HG03025 (cell line): ENCODE results near the gene GABRG3.
"Not testable (repeated sequence)": the region's sequence is repeated elsewhere in the genome, so short reads cannot be mapped to it uniquely, and the experiment has no call there.

ENCODE experiments used
- ATAC-seq: cut with Tn5 transposase; IDR thresholded peaks from one replicate; pipeline ENCODE4 v1.9.1; 2021; ENCODE audit warnings: mild to moderate bottlenecking, moderate library complexity; ENCODE audit not compliant: unreplicated experiment, low FRiP score

Gene GABRG3

GRCh38 chr15:26985050-26985449 lies 14.1 kb downstream of the GABRG3 start:
- ATAC-seq, result no peak

GRCh38 chr15:26996250-26996649 lies 25.3 kb downstream of the GABRG3 start:
- ATAC-seq, result no peak

GRCh38 chr15:27003003-27003402 lies 32.0 kb downstream of the GABRG3 start:
- ATAC-seq, result not testable (repeated sequence)

GRCh38 chr15:27004226-27004625 lies 33.2 kb downstream of the GABRG3 start:
- ATAC-seq, result not testable (repeated sequence)

GRCh38 chr15:27017168-27017809 lies 46.3 kb downstream of the GABRG3 start:
- peak; percentile 53 for ATAC-seq

- ATAC-seq, result no peak
These were observed 48.7 kb downstream of the GABRG3 start for GRCh38 chr15:27019687-27020086.

DNA sequence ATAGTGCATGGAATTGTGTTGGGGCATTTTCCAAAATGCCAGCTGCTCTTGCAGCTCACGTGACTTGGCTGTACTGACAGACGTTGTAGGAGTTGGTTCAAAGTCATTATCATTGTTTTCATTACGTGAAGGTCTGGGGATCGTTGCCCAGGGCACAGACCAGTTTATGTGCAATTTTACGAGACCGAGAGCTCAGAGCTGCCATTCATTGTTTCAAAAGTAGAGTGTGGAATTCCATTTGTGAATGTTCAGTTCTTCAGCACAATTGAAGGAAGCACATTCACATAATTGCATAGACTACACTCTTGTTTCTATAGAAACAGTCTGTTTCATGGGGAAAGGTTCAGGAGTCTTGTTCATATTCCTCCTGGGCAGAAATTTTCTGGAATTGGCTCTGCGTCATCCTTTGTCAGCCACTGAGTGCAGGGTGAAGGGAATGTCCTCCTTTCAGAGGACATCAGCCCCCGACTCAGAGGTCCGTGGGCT lies 54.5 kb downstream of the GABRG3 start:
- ATAC-seq, result no peak

DNA sequence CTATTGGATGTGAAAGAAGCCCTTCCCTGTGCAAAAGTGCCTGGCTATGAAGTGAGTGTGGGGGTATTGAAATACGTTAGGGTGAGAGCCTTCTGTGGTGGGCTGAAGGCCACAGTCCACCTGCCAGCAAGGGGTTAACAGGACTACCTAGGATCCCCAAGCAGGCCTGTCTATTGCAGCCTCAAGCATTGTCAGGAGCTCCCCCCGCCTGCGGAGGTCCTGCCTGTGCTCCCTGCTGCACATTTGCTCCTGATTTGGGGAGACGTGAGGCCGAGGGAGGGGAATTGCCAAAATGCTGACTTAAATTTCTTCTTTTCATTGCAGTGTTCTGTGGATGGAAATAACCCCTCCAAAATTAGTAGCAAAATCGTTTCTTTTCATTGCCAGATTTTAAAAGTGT lies 56.2 kb downstream of the GABRG3 start:
- ATAC-seq, result no peak

- ATAC-seq, result no peak
These were observed 58.0 kb downstream of the GABRG3 start for GRCh38 chr15:27028858-27029477.

DNA sequence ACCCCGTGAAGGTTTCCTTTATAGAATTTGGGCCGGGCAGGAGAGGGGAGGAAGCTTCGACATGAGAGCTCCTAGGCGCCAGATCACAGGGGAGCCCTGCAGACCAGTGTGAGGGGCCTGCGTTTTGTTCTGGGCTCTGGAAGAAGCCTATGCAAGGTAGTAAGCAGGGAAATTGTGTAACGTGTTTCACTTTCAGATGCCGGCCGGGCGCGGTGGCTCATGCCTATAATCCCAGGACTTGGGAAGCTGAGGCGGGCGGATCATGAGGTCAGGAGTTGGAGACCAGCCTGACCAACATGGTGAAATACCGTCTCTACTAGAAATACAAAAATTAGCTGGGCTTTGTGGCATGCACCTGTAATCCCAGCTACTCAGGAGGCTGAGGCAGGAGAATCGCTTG lies 65.2 kb downstream of the GABRG3 start:
- no peak for ATAC-seq

DNA sequence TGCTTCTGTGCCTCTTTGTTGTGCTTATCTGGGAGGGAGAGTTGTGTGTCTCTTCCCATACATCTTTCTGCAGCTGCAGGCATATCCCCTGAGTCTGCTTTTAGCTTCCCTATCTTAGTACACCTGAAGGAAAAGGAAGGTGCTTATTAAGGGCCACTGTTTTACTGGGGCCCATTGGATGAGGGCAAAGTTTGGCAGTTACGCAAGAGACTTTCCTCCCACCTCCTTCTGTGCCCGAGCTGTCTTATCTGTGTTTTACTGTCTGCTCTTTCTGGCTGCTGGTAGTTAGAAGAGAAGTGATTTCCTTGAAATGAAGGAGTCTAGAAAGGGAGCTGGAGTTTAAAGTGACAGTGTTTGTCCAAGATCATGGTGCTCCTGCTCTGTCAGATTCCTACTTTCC lies 66.5 kb downstream of the GABRG3 start:
- no peak for ATAC-seq

DNA sequence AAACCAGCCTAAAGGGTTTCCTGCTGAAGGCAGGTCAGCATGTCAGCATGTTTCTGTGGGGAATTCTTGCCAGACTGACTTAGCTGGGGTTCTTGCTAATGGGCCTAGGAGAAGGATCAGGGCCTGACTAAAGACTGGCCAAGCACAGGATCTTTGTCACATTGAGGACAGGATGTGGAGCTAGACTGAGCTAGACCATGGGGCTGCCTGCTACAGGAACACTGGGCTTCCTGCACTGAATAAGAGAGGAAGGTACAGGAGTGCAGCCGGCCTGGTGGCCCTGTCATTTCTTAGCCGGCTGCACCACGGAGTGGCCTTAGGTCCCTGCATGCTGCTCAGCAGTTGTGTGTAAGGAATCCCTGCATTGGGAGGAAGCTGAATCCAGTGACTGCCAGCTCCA lies 68.2 kb downstream of the GABRG3 start:
- no peak for ATAC-seq

GRCh38 chr15:27042230-27042629 lies 71.2 kb downstream of the GABRG3 start:
- no peak for ATAC-seq

DNA sequence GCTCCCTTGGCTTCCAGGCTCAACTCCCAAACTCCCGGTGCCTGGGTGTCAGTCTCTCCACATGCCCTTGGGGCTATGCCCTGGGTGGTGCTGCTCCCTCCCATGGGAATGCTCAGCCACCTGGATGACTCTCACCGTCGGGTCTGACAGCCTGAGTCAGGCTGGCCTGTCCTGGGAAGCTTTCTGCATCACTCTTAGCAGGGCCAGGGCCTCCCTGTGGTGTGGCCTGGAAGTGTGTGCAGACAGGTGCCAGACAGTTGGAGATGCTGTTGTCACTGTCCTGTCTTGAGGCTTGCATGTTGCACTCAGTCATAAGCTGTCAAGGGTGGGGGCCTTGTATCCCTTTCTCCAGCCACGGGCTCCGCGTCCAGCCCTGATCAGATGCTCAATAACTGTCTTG lies 71.7 kb downstream of the GABRG3 start:
- no peak for ATAC-seq

- ATAC-seq, result no peak
These were observed 72.8 kb downstream of the GABRG3 start for GRCh38 chr15:27043770-27044169.

DNA sequence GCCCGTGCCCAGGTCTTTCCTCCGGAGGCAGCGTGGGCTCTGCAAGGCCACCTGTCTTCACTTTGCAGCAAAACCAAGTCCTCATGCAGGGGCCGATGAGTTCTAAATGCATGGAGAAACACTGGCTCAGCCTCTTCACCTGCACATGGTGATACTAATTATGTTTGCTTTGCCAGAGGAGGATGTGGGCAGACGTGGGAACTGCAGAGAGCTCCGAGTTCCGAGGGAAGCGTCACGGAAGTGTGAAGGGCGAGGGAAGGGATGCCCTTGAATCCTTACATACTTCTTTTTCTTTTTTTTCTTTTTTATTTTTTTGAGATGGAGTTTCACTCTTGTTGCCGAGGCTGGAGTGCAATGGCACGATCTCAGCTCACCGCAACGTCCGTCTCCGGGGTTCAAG lies 74.8 kb downstream of the GABRG3 start:
- ATAC-seq, result no peak

DNA sequence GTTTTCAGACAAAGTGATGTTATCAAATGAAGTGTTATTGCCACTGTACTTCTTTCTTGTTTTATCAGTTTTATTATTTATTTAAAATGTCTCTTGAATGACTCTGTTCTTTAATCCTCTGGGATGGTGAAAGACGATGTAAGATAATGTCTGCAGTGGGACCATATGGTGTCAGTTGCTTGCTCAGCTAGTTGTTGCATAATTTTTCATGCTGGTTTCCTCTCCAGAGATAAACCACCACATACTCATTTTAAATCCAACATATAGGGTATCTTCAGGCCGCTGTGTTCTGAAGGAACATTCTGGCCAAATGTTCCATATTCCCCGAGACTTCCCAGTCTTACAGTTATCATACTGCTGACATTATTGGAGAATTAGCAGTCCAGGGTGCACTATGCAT lies 75.9 kb downstream of the GABRG3 start:
- ATAC-seq, result no peak

DNA sequence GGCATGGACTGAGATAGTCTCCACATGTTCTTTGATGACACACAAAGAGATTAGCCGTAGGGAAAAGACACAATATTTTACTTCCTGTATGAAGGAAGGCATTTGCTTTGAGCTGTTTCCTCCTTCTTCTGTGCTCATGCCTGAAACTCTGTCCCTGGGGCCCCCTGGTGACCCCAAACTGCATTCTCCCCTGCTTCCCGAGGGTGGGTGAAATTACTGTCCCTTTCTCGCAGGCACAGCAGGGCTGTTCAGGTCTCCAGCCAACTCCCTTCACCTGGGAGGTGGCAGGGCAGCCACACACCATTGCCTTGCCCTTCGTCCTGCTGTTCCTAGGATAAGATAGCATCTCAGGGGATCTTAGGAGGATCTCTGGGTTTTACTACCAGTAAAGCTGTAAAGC lies 79.2 kb downstream of the GABRG3 start:
- no peak for ATAC-seq

DNA sequence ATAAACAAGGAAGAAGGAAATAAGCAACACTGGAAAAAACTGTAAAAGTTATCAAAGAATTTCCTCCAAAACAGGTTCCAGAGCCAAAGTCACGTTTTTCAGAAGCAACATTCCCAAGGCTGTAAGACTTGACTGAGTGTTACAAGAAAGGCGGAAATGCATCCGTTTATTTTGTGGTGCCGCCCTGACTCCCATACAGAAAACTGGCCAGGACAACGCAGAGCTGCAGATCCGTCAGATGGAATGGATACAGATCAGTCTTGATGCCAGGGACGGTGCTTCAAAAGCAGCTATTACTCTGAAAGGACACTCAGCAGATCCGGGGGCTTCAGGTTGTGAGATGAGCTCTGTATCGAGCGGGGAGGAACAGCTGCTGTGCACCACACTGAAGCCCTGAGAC lies 83.4 kb downstream of the GABRG3 start:
- no peak for ATAC-seq

- ATAC-seq, result no peak
These were observed 87.1 kb downstream of the GABRG3 start for GRCh38 chr15:27057904-27058645.

DNA sequence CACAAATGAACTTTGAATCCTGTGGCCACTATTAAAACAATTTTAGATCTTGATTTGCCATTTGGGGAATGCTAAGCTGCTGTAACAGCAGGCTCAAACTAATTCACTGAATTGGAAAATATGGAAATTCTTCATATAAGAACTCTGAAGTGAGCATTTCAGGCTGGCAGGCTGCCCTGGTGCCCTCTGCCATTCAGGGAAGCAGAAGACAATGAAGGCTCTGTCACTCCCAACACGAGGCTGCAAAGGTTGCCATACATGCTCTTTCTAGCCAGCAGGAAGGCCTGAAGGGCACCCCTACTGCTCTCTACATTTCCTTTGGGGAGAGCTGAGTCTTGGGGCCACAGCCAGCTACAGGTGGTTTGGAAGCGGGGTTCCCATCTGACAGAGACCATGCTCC lies 88.0 kb downstream of the GABRG3 start:
- no peak for ATAC-seq
